K562 (cell line): ENCODE measurements around the gene CSNK1A1. TPM values are rescaled to one million over a fixed set of nuclear protein-coding genes. Genes with fewer than 3 reads are reported as not detected.
A peak's percentile ranks its signal among the peaks of the same experiment; 100 is the strongest.

Experiments used
- ATAC-seq: fragments of 200-7000 bp; cut with Tn5 transposase; 3 replicates; pipeline ENCODE4 v1.9.1; 2020; ENCODE audit warnings: moderate library complexity
- BruUV-seq: library from RNA; stranded (reverse); fragments of 400-500 nt; replicated peaks from 2 replicates; lab custom pipeline; 2021; lab: Mats Ljungman, UMichigan
- CTCF ChIA-PET: fragments of 300-600 bp; formaldehyde crosslinking; extraction: SDS; loops from one replicate; lab custom pipeline; 2021; ENCODE audit warnings: low intra/inter-chr PET ratio; lab: Yijun Ruan, JAX
- POLR2A ChIA-PET: fragments of 300-600, 350-650 bp; sonication (Branson Sonifier 250); formaldehyde crosslinking; extraction: SDS; loops from one replicate; lab custom pipeline; 2021; ENCODE audit warnings: antibody characterized with exemption, inconsistent platforms; lab: Yijun Ruan, JAX
- DNase-seq, 4 experiments: peaks; one replicate each; pipeline versions ENCODE4 v3.0.0 to v3.0.0-alpha.2; 2011 to 2018; ENCODE audit warnings: low spot score in 3 of 4, mixed read lengths in 3 of 4; ENCODE audit errors: extremely low read depth in 1 of 4
- FAIRE-seq: peaks from 2 replicates; lab custom pipeline; 2011; peaks lifted over from hg19 to GRCh38; lab: Jason Lieb, UNC
- H2AFZ ChIP-seq: 2 replicates; pipeline ENCODE4 v1.6.0; 2011; ENCODE audit warnings: low read depth, low read length, control low read depth, inconsistent platforms
- H3K27ac ChIP-seq: fragments of 200-600 bp; 3 replicates; pipeline ENCODE4 v1.8.0; 2011; ENCODE audit warnings: low read depth, mild to moderate bottlenecking, control low read depth, inconsistent platforms, low read length, moderate library complexity, mixed read lengths; ENCODE audit errors: extremely low read depth
- H3K27me3 ChIP-seq, 2 experiments: fragments of 300-600 bp in 1 of 2; 2 replicates in 1 of 2; 3 replicates in 1 of 2; pipeline versions ENCODE4 v1.6.0 to v1.8.0; 2011; ENCODE audit warnings: inconsistent platforms in 2 of 2, low read length in 2 of 2, mild to moderate bottlenecking in 1 of 2, mixed read lengths in 1 of 2, moderate library complexity in 1 of 2; ENCODE audit not compliant: control insufficient read depth in 2 of 2, insufficient read depth in 2 of 2
- H3K36me3 ChIP-seq: fragments of 300-600 bp; 3 replicates; pipeline ENCODE4 v1.8.0; 2011; ENCODE audit warnings: mild to moderate bottlenecking, low read length, inconsistent platforms; ENCODE audit not compliant: control insufficient read depth, insufficient read depth
- H3K4me1 ChIP-seq, 2 experiments: fragments of 200-600 bp in 1 of 2; replicated peaks in 1 of 2; 2 replicates in 1 of 2; 3 replicates in 1 of 2; pipeline versions ENCODE4 v1.5.1 to v1.8.0; 2011; ENCODE audit warnings: inconsistent platforms in 2 of 2, low read length in 2 of 2, mild to moderate bottlenecking in 1 of 2, mixed read lengths in 1 of 2, moderate library complexity in 1 of 2; ENCODE audit not compliant: control insufficient read depth in 2 of 2, insufficient read depth in 2 of 2
- H3K4me2 ChIP-seq: 2 replicates; pipeline ENCODE4 v1.6.1; 2011; ENCODE audit warnings: low read length, control low read depth, inconsistent platforms, mixed read lengths; ENCODE audit not compliant: insufficient read depth
- H3K4me3 ChIP-seq: fragments of 200-600 bp; sonication (generic), shearing (Covaris generic); 2 replicates; pipeline ENCODE4 v1.5.1; 2016; ENCODE audit warnings: control low read depth, inconsistent platforms
- H3K79me2 ChIP-seq: fragments of 200-600 bp; 3 replicates; pipeline ENCODE4 v1.8.0; 2011; ENCODE audit warnings: low read length, inconsistent platforms; ENCODE audit not compliant: control insufficient read depth, insufficient read depth
- H3K9ac ChIP-seq, 2 experiments: 2 replicates each; pipeline versions ENCODE4 v1.6.0 to v1.6.1; 2011; ENCODE audit warnings: low read depth in 2 of 2, low read length in 2 of 2, control low read depth in 1 of 2, inconsistent platforms in 1 of 2, mild to moderate bottlenecking in 1 of 2, mixed read lengths in 1 of 2; ENCODE audit not compliant: insufficient read depth in 1 of 2
- H3K9me1 ChIP-seq: one replicate; pipeline ENCODE4 v1.6.0; 2011; ENCODE audit warnings: inconsistent platforms, mild to moderate bottlenecking, low read length, moderate library complexity; ENCODE audit not compliant: control insufficient read depth, insufficient read depth
- H3K9me3 ChIP-seq: replicated peaks from 2 replicates; pipeline ENCODE4 v1.5.1; 2011; ENCODE audit warnings: low read depth, low read length, inconsistent platforms; ENCODE audit not compliant: control insufficient read depth, insufficient read depth
- H4K20me1 ChIP-seq: replicated peaks from 2 replicates; pipeline ENCODE4 v1.6.1; 2011; ENCODE audit warnings: low read length, inconsistent platforms, mixed read lengths; ENCODE audit not compliant: control insufficient read depth, insufficient read depth
- ARID1B ChIP-seq: fragments of 450-650 bp; IDR thresholded peaks from 2 replicates; pipeline ENCODE4 v1.6.1; 2016; ENCODE audit warnings: antibody characterized with exemption, mild to moderate bottlenecking, inconsistent platforms
- ATF4 ChIP-seq: fragments of 450-650 bp; formaldehyde crosslinking; IDR thresholded peaks from 2 replicates; pipeline ENCODE4 v1.4.0; 2022; ENCODE audit warnings: mild to moderate bottlenecking, moderate library complexity
- BCOR ChIP-seq: fragments of 450-650 bp; IDR thresholded peaks from 2 replicates; pipeline ENCODE4 v1.6.1; 2016
- BHLHE40 ChIP-seq: IDR thresholded peaks from 2 replicates; pipeline ENCODE4 v1.6.1; 2011; ENCODE audit warnings: low read length, improper control_type of control experiment
- CBFA2T3 ChIP-seq: fragments of 450-650 bp; IDR thresholded peaks from 2 replicates; pipeline ENCODE4 v1.6.1; 2017
- ELF4 ChIP-seq: fragments of 450-650 bp; formaldehyde crosslinking; IDR thresholded peaks from 2 replicates; pipeline ENCODE4 v1.4.0; 2022; ENCODE audit warnings: missing genetic modification characterization
- FOXJ2 ChIP-seq: fragments of 200-800 bp; sonication (Bioruptor generic); IDR thresholded peaks from 2 replicates; pipeline ENCODE4 v1.6.1; 2016; ENCODE audit warnings: missing genetic modification characterization, missing compliant biosample characterization
- HDAC2 ChIP-seq: fragments of 450-650 bp; IDR thresholded peaks from 2 replicates; pipeline ENCODE4 v1.6.1; 2016; ENCODE audit warnings: mild to moderate bottlenecking
- HDAC8 ChIP-seq: fragments of 450-650 bp; IDR thresholded peaks from 2 replicates; pipeline ENCODE4 v1.6.1; 2016; ENCODE audit warnings: mild to moderate bottlenecking, missing genetic modification characterization, moderate library complexity, missing compliant biosample characterization
- HNRNPUL1 ChIP-seq: fragments of 200-400 bp; formaldehyde crosslinking; IDR thresholded peaks from 2 replicates; pipeline ENCODE4 v1.6.1; 2017; ENCODE audit warnings: low read length
- LARP7 ChIP-seq: fragments of 450-650 bp; IDR thresholded peaks from 2 replicates; pipeline ENCODE4 v1.6.1; 2016
- MAX ChIP-seq: sonication (generic); formaldehyde crosslinking; IDR thresholded peaks from 2 replicates; pipeline ENCODE4 v1.9.0; 2022; ENCODE audit warnings: mild to moderate bottlenecking, missing genetic modification reagents
- NCOA1 ChIP-seq: fragments of 450-650 bp; IDR thresholded peaks from 2 replicates; pipeline ENCODE4 v1.6.1; 2016; ENCODE audit warnings: low read depth
- PBX2 ChIP-seq, 2 experiments: IDR thresholded peaks in 1 of 2; conservative IDR thresholded peaks in 1 of 2; 2 replicates each; pipeline ENCODE4 v1.6.1; 2016; ENCODE audit warnings: low read depth in 2 of 2, mild to moderate bottlenecking in 1 of 2, missing compliant biosample characterization in 1 of 2, missing genetic modification characterization in 1 of 2, moderate library complexity in 1 of 2
- SRSF9 ChIP-seq: fragments of 200-400 bp; formaldehyde crosslinking; IDR thresholded peaks from 2 replicates; pipeline ENCODE4 v1.6.1; 2017; ENCODE audit warnings: low read depth, low read length, borderline replicate concordance
- TEAD2 ChIP-seq: fragments of 450-650 bp; IDR thresholded peaks from 2 replicates; pipeline ENCODE4 v1.6.1; 2016; ENCODE audit warnings: missing genetic modification characterization, control low read depth, missing compliant biosample characterization
- TSC22D4 ChIP-seq: fragments of 450-650 bp; IDR thresholded peaks from 2 replicates; pipeline ENCODE4 v1.6.1; 2016; ENCODE audit warnings: missing genetic modification characterization, missing biosample characterization, control low read depth
- ZNF311 ChIP-seq: fragments of 250-450 bp; sonication (Bioruptor Pico); IDR thresholded peaks from 2 replicates; pipeline ENCODE4 v1.4.0; 2020; ENCODE audit warnings: mild to moderate bottlenecking, moderate library complexity
- ZNF766 ChIP-seq: fragments of 200-800 bp; sonication (Bioruptor generic); conservative IDR thresholded peaks from 2 replicates; pipeline ENCODE4 v1.6.1; 2016; ENCODE audit warnings: missing genetic modification characterization, missing compliant biosample characterization
- WGBS: fragments of 100-300 bp; shearing (Covaris generic); methylation state at CpG from one replicate; pipeline ENCODE4 v1.1.6; 2016; ENCODE audit warnings: low coverage, mixed read lengths; ENCODE audit not compliant: insufficient coverage; ENCODE audit errors: missing lambda C conversion rate; 5-methylcytosine and 5-hydroxymethylcytosine counted together
- in situ Hi-C: fragments of 300-500 bp; cut with MboI; formaldehyde crosslinking; loops from 4 replicates; pipeline ENCODE4 v1.15.0; 2018; ENCODE audit warnings: inconsistent platforms, mixed read lengths
- intact Hi-C: fragments of 100-400 bp; cut with micrococcal nuclease; formaldehyde crosslinking; loops from 2 replicates; pipeline ENCODE4 v1.14.2; 2022
- polyA plus RNA-seq, 8 experiments: library from polyadenylated mRNA; depleted of rRNA in 4 of 8; stranded (reverse) in 5 of 8; unstranded in 3 of 8; fragments of >200 nt; fragmentation: Nextera tagmentation in 2 of 8; fragmentation: Illumina TruSeq in 1 of 8; extraction: Ambion mirVana in 2 of 8; extraction: Trizol in 1 of 8; gene quantifications; 2 replicates each; pipeline versions ENCODE4 v1.2.1 to v1.2.3, GENCODE V29; 2011 to 2014; ENCODE audit warnings: inconsistent platforms in 1 of 8, missing spikeins in 1 of 8
- total RNA-seq, 7 experiments: library from RNA; depleted of rRNA in 6 of 7; stranded (reverse); fragments of >200 nt in 6 of 7; fragmentation: Illumina TruSeq in 2 of 7; extraction: Trizol in 2 of 7; gene quantifications; 2 replicates each; pipeline versions ENCODE4 v1.2.1 to v1.2.3, GENCODE V29; 2011 to 2021; ENCODE audit warnings: low replicate concordance in 1 of 7

Gene CSNK1A1
- total and polyA plus RNA-seq, 9 of the 15 experiments (the other 6 are each of a cell fraction or from before 2014, with no cell fraction given): 49.1 to 196 (median 154) TPM

- Histone ChIP-seq H3K4me3 (no peak overlapping the region), H3K36me3 (peaks cover 78% of the 10 kb centered on the region), H3K9me1 (no peaks in the 10 kb centered on the region), H3K4me1 (peaks cover 11 to 25% of the 10 kb centered on the region in 2 experiments; a peak in 4 of 5 replicates), H3K4me2 (no peak overlapping the region), H4K20me1 (peaks cover 28% of the 10 kb centered on the region), H3K27ac (peak overlapping the region; percentile 51; the same call in 1 of the 3 replicates), H3K9ac (peak overlapping the region; percentile 24 to 43; a peak in 2 of 4 replicates), H3K27me3 (no peaks in the 10 kb centered on the region), H3K9me3 (no peaks in the 10 kb centered on the region), H3K79me2 (peaks cover 97% of the 10 kb centered on the region), H2AFZ (no peak overlapping the region)
- POLR2A ChIA-PET: interaction anchor here (0.5 to 3.5 kb wide), 15 partner anchors 9 to 116 kb away, joined by 3 to 38 read pairs (median 5); no protein-coding TSS in a partner anchor
- no TSS peak for BruUV-seq
- in situ Hi-C loops (no loop called here), intact Hi-C loops (no loop called here)
- ATAC-seq (peak; percentile 61), FAIRE-seq (no peak), DNase-seq (no peak)
- CTCF ChIA-PET: no interaction called here
- 37% methylated on average over 8 of the region's 8 CpGs for WGBS
- no peak for TF ChIP-seq ELF4
- 0 out of 2 replicates have a peak, but pooled peaks have one; percentile 9 for TF ChIP-seq ZNF766 (CRISPR knock-in tag)
- peak; percentile 30; the same call in 1 of the 2 replicates for TF ChIP-seq CBFA2T3
- no peak for TF ChIP-seq HDAC2
- TF ChIP-seq BCOR: no peak
- no peak for TF ChIP-seq BHLHE40
- TF ChIP-seq TEAD2 (tag): no peak
- no peak for TF ChIP-seq NCOA1
- no peak for TF ChIP-seq SRSF9
- no peak for TF ChIP-seq PBX2 (CRISPR knock-in tag; IDR thresholded peaks at IDR 0.05; ENCODE audit: low read depth)
- TF ChIP-seq PBX2 (tag; conservative IDR thresholded peaks at IDR 0.05; ENCODE audit: low read depth): peak; percentile 50
- TF ChIP-seq LARP7: no peak
- TF ChIP-seq HDAC8: no peak
- no peak for TF ChIP-seq MAX
- TF ChIP-seq ARID1B: 0 out of 2 replicates have a peak, but pooled peaks have one; percentile 13
- TF ChIP-seq ZNF311 (CRISPR knock-in tag): no peak
- TF ChIP-seq FOXJ2: no peak
- TF ChIP-seq HNRNPUL1: no peak
- no peak for TF ChIP-seq TSC22D4
- no peak for TF ChIP-seq ATF4
These were observed 7.7 kb downstream of the CSNK1A1 start for GRCh38 chr5:149543361-149544027.
